Medulla oblongata (tissue), 1 donor: ENCODE data around the gene GNG7.
"Not testable (repeated sequence)": the region's sequence is repeated elsewhere in the genome, so short reads cannot be mapped to it uniquely, and the experiment has no call there.

Experiments used
- DNase-seq: peaks from one replicate; pipeline ENCODE4 v3.0.0-alpha.2; 2015; ENCODE audit errors: extremely low spot score

Gene GNG7

DNA sequence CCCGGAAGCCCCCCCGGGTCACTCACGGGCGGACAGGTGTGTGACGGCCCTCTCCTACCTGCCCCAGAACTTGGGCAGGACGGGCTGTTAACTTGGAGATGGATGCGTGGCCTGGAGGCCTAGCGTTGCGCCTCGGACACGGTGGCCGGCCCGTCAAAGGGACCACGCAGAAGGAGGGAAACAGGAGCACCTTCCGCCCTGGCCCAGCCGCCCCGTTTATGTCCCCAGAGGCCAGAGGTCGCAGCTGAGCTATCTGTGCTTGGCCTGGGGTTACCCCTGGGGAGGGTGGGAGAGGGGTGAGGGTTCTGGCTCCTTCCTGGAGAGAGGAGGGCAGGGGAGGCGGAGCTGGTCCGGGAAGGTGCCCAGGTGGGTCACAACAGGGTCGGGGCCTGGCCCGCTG, 190.9 kb downstream of the GNG7 start:
- DNase-seq, result no peak

GRCh38 chr19:2509096-2509495, 193.4 kb downstream of the GNG7 start:
- no peak for DNase-seq

DNA sequence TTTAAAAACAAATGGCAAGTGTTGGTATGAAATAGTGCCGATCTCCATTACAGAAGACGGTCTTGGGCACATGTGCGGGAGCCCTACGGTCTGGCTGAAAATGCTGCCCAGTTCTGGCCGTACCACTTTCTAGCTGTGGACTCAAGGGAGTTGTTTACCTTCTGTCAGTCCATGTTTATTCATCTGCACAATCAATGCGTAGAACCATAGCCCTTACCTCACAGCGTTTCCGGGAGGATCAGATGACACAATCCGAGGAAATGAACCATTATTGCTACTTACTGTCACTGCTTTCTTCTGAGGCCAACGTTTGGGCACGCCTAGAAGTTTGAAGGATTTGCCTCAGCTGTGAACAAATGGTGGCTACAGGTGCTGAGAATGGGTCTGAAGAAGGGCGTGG, 195.4 kb downstream of the GNG7 start:
- DNase-seq, result peak; percentile 9

DNA sequence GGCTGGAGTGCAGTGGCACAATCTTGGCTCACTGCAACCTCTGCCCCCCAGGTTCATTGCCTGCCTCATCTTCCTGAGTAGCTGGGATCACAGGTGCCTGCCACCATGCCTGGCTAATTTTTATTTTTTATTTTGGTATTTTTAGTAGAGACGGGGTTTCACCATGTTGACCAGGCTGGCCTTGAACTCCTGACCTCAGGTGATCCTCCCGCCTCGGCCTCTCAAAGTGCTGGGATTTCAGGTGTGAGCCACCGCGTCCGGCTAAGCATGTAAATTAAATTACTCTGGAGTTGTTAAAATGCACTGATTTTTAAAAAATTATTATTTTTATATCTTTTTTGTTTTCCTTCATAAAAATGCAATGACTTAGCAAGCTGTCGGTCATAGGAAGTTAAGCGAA, 195.8 kb downstream of the GNG7 start:
- DNase-seq, result not testable (repeated sequence)

DNA sequence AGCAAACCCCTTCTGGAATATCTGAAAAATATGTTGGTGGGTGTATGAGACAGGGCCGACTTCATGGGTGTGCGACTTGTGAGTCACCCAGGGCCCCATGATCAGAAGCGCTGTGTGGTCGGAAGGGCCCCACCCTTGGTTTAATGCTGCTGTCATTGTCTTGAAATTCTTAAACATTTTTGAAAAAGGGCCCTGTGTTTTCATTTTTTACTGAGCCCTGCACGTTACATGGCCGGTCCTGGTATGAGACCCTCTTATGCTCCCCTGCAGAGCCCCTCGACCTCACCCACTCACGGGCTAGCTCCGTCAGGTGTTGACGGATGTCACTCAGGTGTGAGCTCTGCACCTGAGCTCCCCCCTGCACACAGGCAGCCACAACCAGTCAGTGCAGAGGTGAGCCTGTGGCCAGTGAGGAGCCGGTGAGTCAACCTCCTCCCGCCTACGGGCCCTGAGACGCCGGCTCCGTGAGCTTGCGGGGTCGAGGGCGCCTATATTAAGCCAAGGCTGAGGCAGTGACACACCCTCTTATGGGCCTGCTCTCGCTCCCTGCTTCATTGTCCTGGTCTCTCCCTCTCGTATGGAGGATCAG, 198.9 kb downstream of the GNG7 start:
- DNase-seq, result no peak

DNA sequence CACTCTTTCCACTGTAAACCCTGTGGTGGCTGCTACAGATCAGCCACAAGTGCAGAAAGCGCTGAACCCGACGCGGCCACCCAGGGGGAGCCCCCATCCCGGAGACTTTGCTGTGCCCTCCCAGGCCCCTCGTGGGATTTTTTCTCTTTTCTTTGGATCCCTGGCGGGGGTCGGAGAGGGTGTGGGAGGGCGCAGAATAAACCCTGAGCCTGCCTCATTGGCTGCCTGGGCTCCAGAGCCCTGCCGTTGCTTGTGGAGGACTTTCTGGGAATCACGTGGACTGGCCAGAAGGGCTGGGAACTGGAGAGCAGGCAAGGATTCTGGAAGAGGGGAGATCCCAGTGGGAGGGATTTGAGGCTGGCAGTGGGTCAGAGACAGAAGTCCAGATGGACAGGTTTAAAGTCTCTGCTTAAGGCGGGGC, 201.6 kb downstream of the GNG7 start:
- no peak for DNase-seq

GRCh38 chr19:2500156-2500555, 202.3 kb downstream of the GNG7 start:
- no peak for DNase-seq

DNA sequence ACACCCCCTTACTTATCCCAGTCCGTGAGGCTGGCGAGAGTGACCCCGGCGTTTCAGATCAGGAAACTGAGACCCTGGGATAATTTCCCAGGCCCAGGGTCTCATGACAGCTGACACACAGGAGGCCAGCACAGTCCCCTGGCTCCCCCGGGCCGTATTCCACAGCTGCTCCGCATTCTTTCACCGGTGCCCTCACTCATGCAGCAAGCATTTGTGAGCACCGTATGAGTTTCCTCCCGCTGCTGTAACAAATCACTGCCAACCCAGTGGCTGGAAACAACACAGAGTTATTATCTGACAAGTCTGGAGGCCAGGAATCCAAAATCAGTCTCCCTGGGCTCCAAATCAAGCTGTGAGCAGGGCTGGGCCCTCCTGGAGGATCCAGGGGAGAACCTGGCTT, 205.3 kb downstream of the GNG7 start:
- DNase-seq, result no peak

- no peak for DNase-seq
Observed at GRCh38 chr19:2495651-2496316, 206.7 kb downstream of the GNG7 start.

GRCh38 chr19:2495130-2495641, 207.3 kb downstream of the GNG7 start:
- peak; percentile 54 for DNase-seq

DNA sequence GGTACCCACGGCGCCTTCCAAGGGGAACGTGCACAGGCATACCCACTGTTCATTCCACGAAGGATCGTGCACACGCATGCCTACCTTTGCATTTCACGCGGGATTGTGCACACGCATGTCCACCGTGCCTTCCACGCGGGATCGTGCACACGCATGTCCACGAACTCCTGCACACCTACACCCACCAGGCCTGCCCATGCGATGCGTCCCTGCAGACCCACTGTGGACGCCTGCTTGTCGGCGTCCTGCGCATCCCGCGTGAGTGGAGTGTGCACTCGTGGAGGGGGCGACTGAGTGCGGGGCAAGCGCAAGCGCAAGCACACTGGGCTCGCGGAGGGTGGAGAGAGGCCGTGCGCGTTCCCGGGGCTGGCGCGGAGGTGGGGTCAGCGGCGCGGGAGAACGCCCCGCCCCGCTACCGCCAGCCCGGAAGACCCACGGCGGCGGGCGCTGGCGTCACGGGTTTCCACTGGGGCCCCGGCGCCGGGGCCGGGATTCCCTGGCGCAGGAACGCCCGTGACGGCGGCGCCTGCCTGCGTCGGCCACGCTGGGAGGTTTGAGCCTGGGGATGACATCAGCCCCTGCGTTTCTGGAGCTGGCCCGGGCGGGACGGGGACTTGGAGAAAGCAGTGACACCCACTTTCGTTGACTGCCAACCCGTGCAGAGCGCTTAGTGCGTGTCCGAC, 207.9 kb downstream of the GNG7 start:
- peak; percentile 76 for DNase-seq

- no peak for DNase-seq
Observed at GRCh38 chr19:2494084-2494446, 208.4 kb downstream of the GNG7 start.

GRCh38 chr19:2493448-2493847, 209.0 kb downstream of the GNG7 start:
- DNase-seq, result not testable (repeated sequence)

- DNase-seq, result no peak
Observed at GRCh38 chr19:2492870-2493269, 209.6 kb downstream of the GNG7 start.

DNA sequence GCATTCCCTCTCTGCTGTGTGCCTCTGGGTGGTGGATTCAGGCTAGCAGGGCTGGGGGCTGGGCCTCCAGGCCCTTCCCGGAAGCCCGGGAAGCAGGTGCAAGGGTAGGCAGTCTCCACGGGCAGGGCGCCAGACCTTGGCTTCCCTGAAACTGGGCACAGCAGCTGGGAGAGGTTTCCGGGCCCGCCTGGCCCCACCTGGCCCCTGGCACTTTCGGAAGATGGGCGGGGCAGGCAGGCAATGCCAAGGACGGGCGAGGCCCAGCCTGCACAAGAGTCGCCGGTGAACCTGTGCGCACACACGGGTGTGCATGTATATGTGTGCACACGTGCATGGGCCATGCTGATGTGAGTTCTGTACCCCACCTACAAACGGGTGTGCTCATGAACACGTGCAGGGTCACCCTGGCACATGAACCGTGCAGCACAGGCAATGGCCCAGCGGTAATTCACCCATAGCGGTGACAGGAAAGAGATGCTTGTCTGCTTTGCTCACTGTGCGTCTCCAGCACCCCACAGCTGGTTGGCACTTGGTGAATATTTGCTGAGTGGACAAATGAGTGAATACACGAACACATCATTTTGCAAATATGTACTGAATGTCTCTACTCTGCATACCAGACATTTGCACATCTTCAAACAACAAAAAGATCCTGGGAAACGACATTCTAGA, 211.2 kb downstream of the GNG7 start:
- DNase-seq, result no peak

- DNase-seq, result no peak
Observed at GRCh38 chr19:2490659-2491058, 211.8 kb downstream of the GNG7 start.

DNA sequence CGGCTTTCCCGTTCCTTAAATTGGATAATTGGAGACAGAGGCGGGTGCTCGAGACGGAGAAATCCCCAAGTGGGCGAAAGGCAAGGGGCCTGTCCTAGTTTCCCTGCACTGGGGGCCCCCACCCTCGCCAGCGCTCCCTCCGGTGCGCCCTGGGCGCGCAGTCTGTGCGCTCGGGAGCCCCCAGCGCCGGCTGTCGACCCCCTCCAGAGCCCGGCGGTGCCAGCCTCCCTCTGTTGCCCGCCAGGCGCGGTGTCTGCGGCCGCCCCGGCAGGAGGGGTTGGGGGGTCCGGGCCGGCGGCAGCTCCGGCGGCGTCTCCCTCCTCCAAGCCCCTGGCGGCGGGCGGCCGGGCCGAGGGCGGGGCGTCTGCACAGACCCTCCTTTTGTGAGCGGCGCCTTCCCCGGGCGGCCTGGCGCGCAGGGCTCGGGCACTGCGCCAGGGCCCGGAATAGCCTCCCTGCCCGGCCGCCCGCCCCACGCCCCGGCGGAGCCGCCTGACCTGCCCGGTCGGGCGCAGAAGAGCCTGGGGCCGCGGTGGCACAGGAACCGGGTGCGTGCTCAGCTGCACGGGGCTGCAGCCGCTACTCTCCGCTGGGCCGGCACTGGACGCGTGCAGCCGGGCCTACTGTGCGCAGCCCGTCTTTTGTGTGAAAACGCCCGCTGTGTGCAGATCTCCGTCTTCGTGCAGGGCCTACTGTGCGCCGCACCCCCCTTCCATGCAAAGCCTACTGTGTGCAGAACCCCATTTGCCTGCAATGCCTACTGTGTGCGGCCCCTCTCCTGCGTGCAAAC, 213.4 kb downstream of the GNG7 start:
- peak; percentile 45 for DNase-seq

DNA sequence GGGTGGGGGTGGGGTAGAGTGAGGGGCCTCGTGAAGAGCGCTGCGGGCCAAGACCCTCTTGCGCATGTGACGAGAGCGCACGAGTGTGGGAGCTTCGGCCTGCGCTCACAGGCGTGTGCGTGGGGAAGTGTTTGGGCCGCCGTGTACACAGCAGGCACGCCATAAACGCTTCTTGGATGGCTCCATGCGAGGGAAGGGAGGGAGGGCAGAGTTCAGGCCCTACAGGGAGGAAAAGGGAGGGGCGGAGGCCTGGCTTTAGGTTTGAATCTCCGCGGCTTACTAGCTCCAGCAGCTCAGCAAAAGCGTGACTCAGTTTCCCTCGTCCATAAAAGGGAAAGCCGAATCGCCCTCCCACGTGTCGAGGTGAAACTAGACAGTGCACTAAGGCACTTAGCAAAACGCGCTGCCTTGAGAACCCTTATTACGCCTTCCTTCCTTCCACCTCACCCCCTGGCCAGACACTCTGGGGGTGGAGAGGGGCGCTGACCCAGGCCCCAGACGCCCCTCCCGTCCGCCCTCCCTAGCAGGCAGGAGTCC, 214.0 kb downstream of the GNG7 start:
- DNase-seq, result no peak

DNA sequence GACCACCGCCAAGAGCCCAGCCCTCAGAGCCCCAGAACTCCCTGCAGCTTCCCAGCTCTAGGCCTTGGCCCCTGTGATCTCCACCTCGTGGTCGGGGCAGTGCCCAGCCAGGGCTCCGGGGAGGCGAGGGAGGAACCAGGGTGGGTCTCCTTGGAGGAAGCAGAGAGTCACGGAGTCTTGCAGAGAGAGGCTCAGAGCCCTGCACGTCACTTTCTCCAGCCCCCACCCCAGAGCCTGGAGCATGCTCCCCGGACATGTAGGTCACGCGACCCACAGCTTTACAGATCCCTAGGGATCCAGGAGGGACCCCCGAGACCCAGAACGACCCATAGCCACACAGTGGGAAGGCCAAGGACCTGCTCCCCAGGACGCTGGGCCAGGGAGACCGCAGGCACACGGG, 214.7 kb downstream of the GNG7 start:
- peak; percentile 22 for DNase-seq

DNA sequence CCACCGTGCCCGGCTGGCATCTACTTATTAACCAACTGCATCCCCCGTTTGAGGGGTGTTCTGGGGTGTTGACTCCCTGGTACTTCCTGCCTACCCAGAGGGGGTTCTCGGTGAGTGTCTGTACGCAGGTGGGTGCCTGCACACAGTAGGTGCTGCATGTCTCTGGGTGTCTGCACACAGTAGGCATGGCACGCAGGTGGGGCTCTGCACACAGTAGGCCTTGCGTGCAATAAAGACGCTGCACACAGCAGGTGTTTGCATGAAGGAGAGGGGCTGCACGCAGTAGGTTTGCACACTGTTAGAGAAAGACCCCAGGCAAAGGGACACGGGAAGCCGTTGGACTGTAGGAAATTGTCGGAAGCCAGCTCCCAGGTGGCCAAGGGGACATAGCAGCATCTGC, 215.4 kb downstream of the GNG7 start:
- no peak for DNase-seq

DNA sequence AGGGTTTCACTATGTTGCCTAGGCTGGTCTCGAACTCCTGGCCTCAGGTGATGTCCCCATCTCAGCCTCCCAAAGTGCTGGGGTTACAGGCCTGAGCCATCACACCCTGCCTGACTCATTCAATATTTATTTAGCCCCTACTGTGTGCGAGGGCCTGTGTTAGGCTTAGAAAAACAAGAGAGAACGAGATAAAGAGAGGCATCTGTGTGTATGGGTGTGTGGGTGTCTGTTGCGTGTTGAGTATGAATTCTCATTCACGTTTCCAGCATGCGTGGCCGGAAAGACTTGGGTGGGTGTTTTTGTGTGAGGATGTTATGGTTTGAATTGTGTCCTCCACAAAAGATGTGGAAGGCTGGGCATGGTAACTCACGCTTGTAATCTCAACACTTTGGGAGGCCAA, 217.1 kb downstream of the GNG7 start:
- no peak for DNase-seq
